HUES6 (cell line): ENCODE results near the gene IRF1.
"Not testable (repeated sequence)": the region's sequence is repeated elsewhere in the genome, so short reads cannot be mapped to it uniquely, and the experiment has no call there.

Source experiments
- H3K27ac ChIP-seq: 2 replicates; pipeline ENCODE4 v1.7.0; 2013; ENCODE audit warnings: low read depth, mild to moderate bottlenecking, low read length, inconsistent platforms
- H3K27me3 ChIP-seq: 2 replicates; pipeline ENCODE4 v1.6.1; 2013; ENCODE audit warnings: low read length; ENCODE audit not compliant: control insufficient read depth, insufficient read depth
- H3K36me3 ChIP-seq: 2 replicates; pipeline ENCODE4 v1.6.1; 2013; ENCODE audit warnings: low read length; ENCODE audit not compliant: control insufficient read depth, insufficient read depth
- H3K4me1 ChIP-seq: 2 replicates; pipeline ENCODE4 v1.6.1; 2013; ENCODE audit warnings: low read length; ENCODE audit not compliant: control insufficient read depth, insufficient read depth
- H3K4me3 ChIP-seq: 2 replicates; pipeline ENCODE4 v1.5.1; 2013; ENCODE audit warnings: low read depth, low read length
- H3K9ac ChIP-seq: one replicate; pipeline ENCODE4 v1.6.1; 2013; ENCODE audit warnings: mild to moderate bottlenecking, low read length
- H3K9me3 ChIP-seq: 2 replicates; pipeline ENCODE4 v1.6.1; 2013; ENCODE audit warnings: low read depth, low read length; ENCODE audit not compliant: control insufficient read depth, insufficient read depth

Gene IRF1

GRCh38 chr5:132490484-132491367 is at the start of gene IRF1:
TSS of gene IRF1 (minus strand) at chr5:132490773. CDS start at chr5:132489478, 1,295 bp downstream.
- Histone ChIP-seq H3K9me3 (no peaks in the 10 kb centered on the region), H3K36me3 (peaks cover 19% of the 10 kb centered on the region), H3K27ac (peak within 1 kb of the TSS; percentile 68; the same call in 1 of the 2 replicates), H3K4me1 (peaks cover 27% of the 10 kb centered on the region), H3K4me3 (peak within 1 kb of the TSS; percentile 87), H3K9ac (peak within 1 kb of the TSS; percentile 76), H3K27me3 (peaks cover 25% of the 10 kb centered on the region)

GRCh38 chr5:132540149-132540548 is 49.6 kb upstream of the IRF1 start:
- no peaks in the 10 kb centered on the region for H3K9me3 ChIP-seq
- no peaks in the 10 kb centered on the region for H3K36me3 ChIP-seq
- no peak overlapping the region for H3K9ac ChIP-seq
- no peaks in the 10 kb centered on the region for H3K4me1 ChIP-seq
- H3K27ac ChIP-seq, result no peak overlapping the region
- no peak overlapping the region for H3K4me3 ChIP-seq
- peaks cover 8% of the 10 kb centered on the region; the same call in 1 of the 2 replicates for H3K27me3 ChIP-seq

- Histone ChIP-seq H3K9me3 (no peaks in the 10 kb centered on the region), H3K9ac (no peak overlapping the region), H3K4me1 (no peaks in the 10 kb centered on the region), H3K27me3 (peaks cover 8% of the 10 kb centered on the region; the same call in 1 of the 2 replicates), H3K27ac (no peak overlapping the region), H3K36me3 (no peaks in the 10 kb centered on the region), H3K4me3 (no peak overlapping the region)
These were observed 49.1 kb upstream of the IRF1 start for GRCh38 chr5:132539716-132540115.

- Histone ChIP-seq H3K4me3 (no peak overlapping the region), H3K9me3 (no peaks in the 10 kb centered on the region), H3K9ac (no peak overlapping the region)
These were observed 40.4 kb upstream of the IRF1 start for GRCh38 chr5:132530946-132531345.

GRCh38 chr5:132528866-132529634 is 38.5 kb upstream of the IRF1 start:
- Histone ChIP-seq H3K4me3 (no peak overlapping the region), H3K9ac (no peak overlapping the region), H3K4me1 (peaks cover 2% of the 10 kb centered on the region; the same call in 1 of the 2 replicates), H3K27ac (no peak overlapping the region), H3K36me3 (no peaks in the 10 kb centered on the region), H3K9me3 (no peaks in the 10 kb centered on the region), H3K27me3 (no peaks in the 10 kb centered on the region; the same call in 1 of the 2 replicates)

More at GRCh38 chr5:132530946-132531345, 40.4 kb upstream of the IRF1 start:
- Histone ChIP-seq H3K27ac (no peak overlapping the region), H3K4me1 (peaks cover 2% of the 10 kb centered on the region; the same call in 1 of the 2 replicates), H3K27me3 (peaks cover 3% of the 10 kb centered on the region; the same call in 1 of the 2 replicates), H3K36me3 (no peaks in the 10 kb centered on the region)

- no peak overlapping the region for H3K27ac ChIP-seq
- H3K9me3 ChIP-seq, result no peaks in the 10 kb centered on the region
- H3K27me3 ChIP-seq, result no peaks in the 10 kb centered on the region; the same call in 1 of the 2 replicates
- no peak overlapping the region for H3K4me3 ChIP-seq
- no peaks in the 10 kb centered on the region for H3K36me3 ChIP-seq
- H3K4me1 ChIP-seq, result peaks cover 2% of the 10 kb centered on the region; the same call in 1 of the 2 replicates
- H3K9ac ChIP-seq, result no peak overlapping the region
These were observed 37.4 kb upstream of the IRF1 start for GRCh38 chr5:132528021-132528420.

GRCh38 chr5:132526974-132527564 is 36.5 kb upstream of the IRF1 start:
- Histone ChIP-seq H3K9me3 (no peaks in the 10 kb centered on the region), H3K9ac (no peak overlapping the region), H3K4me1 (peaks cover 2% of the 10 kb centered on the region; the same call in 1 of the 2 replicates), H3K27me3 (no peaks in the 10 kb centered on the region), H3K27ac (no peak overlapping the region), H3K4me3 (0 out of 2 replicates have a peak overlapping the region, but pooled peaks have one; percentile 52), H3K36me3 (no peaks in the 10 kb centered on the region)

- Histone ChIP-seq H3K9ac (no peak overlapping the region), H3K9me3 (0 out of 2 replicates have a peak, but pooled peaks cover 2% of the 10 kb centered on the region), H3K27ac (no peak overlapping the region), H3K36me3 (no peaks in the 10 kb centered on the region), H3K4me1 (peaks cover 2% of the 10 kb centered on the region; the same call in 1 of the 2 replicates), H3K27me3 (no peaks in the 10 kb centered on the region), H3K4me3 (peak overlapping the region; percentile 52)
These were observed 35.9 kb upstream of the IRF1 start for GRCh38 chr5:132526290-132526973.

- peaks cover 2% of the 10 kb centered on the region; the same call in 1 of the 2 replicates for H3K4me1 ChIP-seq
- no peaks in the 10 kb centered on the region for H3K27me3 ChIP-seq
- no peak overlapping the region for H3K9ac ChIP-seq
- H3K36me3 ChIP-seq, result no peaks in the 10 kb centered on the region
- no peak overlapping the region for H3K27ac ChIP-seq
- peaks cover 4% of the 10 kb centered on the region; the same call in 1 of the 2 replicates for H3K9me3 ChIP-seq
- no peak overlapping the region for H3K4me3 ChIP-seq
These were observed 34.7 kb upstream of the IRF1 start for GRCh38 chr5:132525299-132525724.

GRCh38 chr5:132524877-132525276 is 34.3 kb upstream of the IRF1 start:
- not testable (repeated sequence) for H3K4me3 ChIP-seq, H3K9me3 ChIP-seq, H3K9ac ChIP-seq, H3K27ac ChIP-seq, H3K4me1 ChIP-seq, H3K27me3 ChIP-seq, H3K36me3 ChIP-seq
